Omental fat pad (tissue), 4 donors: ENCODE results near the gene MAEA. TPM values are rescaled to one million over a fixed set of nuclear protein-coding genes. Genes with fewer than 3 reads are reported as not detected.

Source experiments
- ATAC-seq: fragments of 150-250 bp; one replicate; pipeline ENCODE4 v1.9.1; 2016; ENCODE audit warnings: mild to moderate bottlenecking, moderate library complexity; ENCODE audit not compliant: low FRiP score
- DNase-seq: peaks from one replicate; pipeline ENCODE4 v3.0.0-alpha.2; 2019; ENCODE audit warnings: low spot score
- CTCF ChIP-seq, 3 donors: fragments of 450-650 bp; IDR thresholded peaks; one replicate each; pipeline ENCODE4 v1.5.1; 2016 to 2017; ENCODE audit warnings: antibody characterized with exemption in 3 of 3, mild to moderate bottlenecking in 3 of 3, moderate library complexity in 2 of 3
- total RNA-seq, 4 donors: library from RNA; depleted of rRNA; stranded (reverse); fragments of >200 nt; gene quantifications; one replicate each; pipeline ENCODE4 v1.1.0, GENCODE V29; 2016

Gene MAEA
- total RNA-seq, 4 donors from 2014 or later: 38.8 to 71.2 (median 51.8) TPM

- no peak for ATAC-seq
- DNase-seq: no peak
Measured at GRCh38 chr4:1381181-1381621, 91.5 kb downstream of the MAEA start.

DNA sequence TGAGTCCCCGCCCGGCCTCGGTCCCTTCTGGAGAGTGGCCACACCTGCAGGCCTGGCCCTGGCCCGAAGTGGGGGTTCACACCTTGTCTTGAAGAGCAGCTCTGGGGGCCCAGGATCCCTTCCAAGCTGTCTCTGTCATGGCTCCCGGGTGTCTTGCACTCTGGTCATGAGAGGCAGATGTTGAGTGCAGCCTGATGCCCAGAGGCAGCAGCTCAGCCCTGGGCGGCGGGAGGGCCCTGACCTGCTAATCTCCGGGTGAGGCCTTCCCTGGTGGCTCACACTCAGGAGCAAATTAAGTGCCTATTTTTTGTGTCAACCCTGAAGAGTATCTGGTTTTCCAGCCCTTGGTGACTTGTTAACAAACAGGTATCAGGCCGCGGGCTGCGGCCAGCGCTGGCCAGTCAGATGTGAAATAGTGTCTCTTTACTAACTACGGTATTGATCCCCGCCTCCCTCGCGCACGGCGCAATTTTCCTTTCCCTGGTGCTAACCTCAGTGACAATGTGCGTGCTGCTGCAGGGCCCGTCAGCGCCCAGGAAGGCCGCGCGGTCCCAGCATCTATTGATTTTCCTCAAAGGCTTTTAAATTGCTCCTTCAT, 92.4 kb downstream of the MAEA start:
- ATAC-seq: no peak
- DNase-seq: no peak
- TF ChIP-seq CTCF (IDR thresholded peaks at IDR 0.05): no peak

More at GRCh38 chr4:1381181-1381621, 91.5 kb downstream of the MAEA start:
- TF ChIP-seq CTCF (IDR thresholded peaks at IDR 0.05): no peak

DNA sequence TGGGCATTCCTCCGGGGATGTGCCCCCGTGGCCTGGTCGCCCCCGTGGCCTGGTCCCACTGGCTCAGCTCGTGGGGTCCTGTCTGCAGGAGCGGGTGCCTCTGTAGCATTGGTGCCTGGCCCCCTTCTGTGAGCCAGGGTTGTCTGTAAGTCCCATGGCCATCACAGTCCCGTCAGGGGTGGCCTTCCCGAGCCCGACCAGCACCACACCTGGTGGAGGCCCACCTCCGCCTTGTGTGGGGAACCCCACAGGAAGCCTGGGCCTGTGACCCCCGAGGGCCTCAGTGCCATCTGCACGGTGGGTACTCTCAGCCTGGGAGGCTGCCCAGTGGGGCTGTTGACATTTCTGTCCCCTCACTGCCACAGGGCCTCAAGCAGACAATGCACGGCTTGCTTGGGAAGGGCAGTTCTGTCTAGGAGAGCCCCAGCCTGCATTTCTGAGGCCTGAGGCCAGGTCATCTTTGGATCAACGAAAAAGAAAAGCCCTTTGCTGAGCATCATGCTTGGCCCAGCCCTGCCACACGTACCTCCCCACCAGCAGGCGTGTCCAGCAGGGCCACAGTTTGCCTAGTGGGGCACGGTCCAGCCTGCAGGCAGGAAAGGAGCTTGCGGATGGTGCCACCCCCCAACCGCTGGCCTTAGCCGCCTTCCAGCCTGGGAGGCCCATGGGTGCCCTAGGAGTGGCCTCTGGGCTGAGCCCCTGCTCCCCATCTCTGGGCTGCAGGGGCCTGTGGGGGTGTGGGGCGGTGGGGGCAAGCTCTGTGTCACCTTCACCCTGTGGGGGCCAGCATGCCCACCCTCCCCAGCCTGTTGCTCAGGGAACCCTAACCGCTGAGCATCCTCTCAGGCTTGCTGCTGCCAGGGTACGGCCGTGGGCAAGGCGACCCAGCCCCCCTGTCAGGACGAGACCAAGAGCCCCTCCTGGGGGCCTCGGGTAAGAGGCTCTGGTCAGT, 93.4 kb downstream of the MAEA start:
- ATAC-seq: no peak
- TF ChIP-seq CTCF (IDR thresholded peaks at IDR 0.05): no peak
- no peak for DNase-seq

- DNase-seq (no peak), ATAC-seq (no peak)
- no peak for TF ChIP-seq CTCF (IDR thresholded peaks at IDR 0.05)
Measured at GRCh38 chr4:1383728-1384591, 94.3 kb downstream of the MAEA start.

- DNase-seq (no peak), ATAC-seq (no peak)
- no peak for TF ChIP-seq CTCF (IDR thresholded peaks at IDR 0.05)
Measured at GRCh38 chr4:1384675-1385372, 95.1 kb downstream of the MAEA start.
